GM23338 (cell line): Measurements from ENCODE around the gene FYB2. TPM values are rescaled to one million over a fixed set of nuclear protein-coding genes. Genes with fewer than 3 reads are reported as not detected.

Source experiments
- CREB1 ChIP-seq: fragments of 250-450 bp; sonication (Bioruptor Pico); IDR thresholded peaks from 2 replicates; pipeline ENCODE4 v1.5.0; 2020; ENCODE audit warnings: low read depth, mild to moderate bottlenecking, moderate library complexity
- CTCF ChIP-seq, 2 experiments: fragments of 200-600 bp in 1 of 2; sonication (generic) in 1 of 2; conservative IDR thresholded peaks; 2 replicates each; pipeline versions ENCODE4 v1.5.1 to v1.6.1; 2016 to 2017; ENCODE audit warnings: antibody characterized with exemption in 2 of 2, low read depth in 2 of 2, mild to moderate bottlenecking in 2 of 2, moderate library complexity in 1 of 2
- ETS1 ChIP-seq: IDR thresholded peaks from 2 replicates; pipeline ENCODE4 v1.6.1; 2016; ENCODE audit warnings: antibody characterized with exemption
- EZH2 ChIP-seq: fragments of 200-600 bp; sonication (generic); IDR thresholded peaks from one replicate; pipeline ENCODE4 v1.8.0; 2017; ENCODE audit warnings: antibody characterized with exemption, mild to moderate bottlenecking, low read depth; ENCODE audit not compliant: unreplicated experiment
- EZH2phosphoT487 ChIP-seq: fragments of 200-600 bp; sonication (generic); IDR thresholded peaks from one replicate; pipeline ENCODE4 v1.8.1; 2018; ENCODE audit warnings: antibody characterized with exemption; ENCODE audit not compliant: unreplicated experiment
- JUNB ChIP-seq: IDR thresholded peaks from one replicate; pipeline ENCODE4 v1.6.1; 2016; ENCODE audit warnings: antibody characterized with exemption; ENCODE audit not compliant: unreplicated experiment
- NANOG ChIP-seq: IDR thresholded peaks from 2 replicates; pipeline ENCODE4 v1.6.1; 2016; ENCODE audit warnings: antibody characterized with exemption, borderline replicate concordance
- POLR2AphosphoS5 ChIP-seq: IDR thresholded peaks from 2 replicates; pipeline ENCODE4 v1.6.1; 2016; ENCODE audit warnings: antibody characterized with exemption, low read depth
- STAT1 ChIP-seq: IDR thresholded peaks from one replicate; pipeline ENCODE4 v1.6.1; 2016; ENCODE audit warnings: antibody characterized with exemption; ENCODE audit not compliant: unreplicated experiment
- ZNF114 ChIP-seq: fragments of 250-450 bp; sonication (Bioruptor Pico); IDR thresholded peaks from 2 replicates; pipeline ENCODE4 v1.5.0; 2020; ENCODE audit warnings: mild to moderate bottlenecking, moderate library complexity
- ZNF331 ChIP-seq: fragments of 250-450 bp; sonication (Bioruptor Pico); IDR thresholded peaks from 2 replicates; pipeline ENCODE4 v1.5.0; 2020; ENCODE audit warnings: low read depth, mild to moderate bottlenecking, moderate library complexity
- ZNF462 ChIP-seq: fragments of 250-450 bp; sonication (Bioruptor Pico); IDR thresholded peaks from 2 replicates; pipeline ENCODE4 v1.5.0; 2020; ENCODE audit warnings: mild to moderate bottlenecking, moderate library complexity
- polyA plus RNA-seq: library from polyadenylated mRNA; unstranded; fragments of >200 nt; fragmentation: Nextera tagmentation; extraction: Ambion mirVana; gene quantifications from 2 replicates; pipeline ENCODE4 v1.2.1, GENCODE V29; 2016
- total RNA-seq: library from RNA; depleted of rRNA; stranded (reverse); fragments of >200 nt; shearing (Covaris generic); gene quantifications from 2 replicates; pipeline ENCODE4 v1.2.3, GENCODE V29; 2014

FYB2 gene
- total and polyA plus RNA-seq, 2 experiments from 2014 or later, result 0.39 TPM; not detected in 1

- TF ChIP-seq ZNF462 (no peak), STAT1 (no peak), ETS1 (no peak), EZH2 (no peak), POLR2AphosphoS5 (no peak), ZNF331 (CRISPR knock-in tag) (no peak), CREB1 (CRISPR knock-in tag) (no peak), EZH2phosphoT487 (no peak), CTCF (conservative IDR thresholded peaks at IDR 0.05; ENCODE audit: low read depth in 2 of 2) (no peak), NANOG (no peak), ZNF114 (CRISPR knock-in tag) (no peak), JUNB (no peak)
These were observed 31.7 kb upstream of the FYB2 start (continued) for GRCh38 chr1:56850922-56851321.
